ENCODE data around the gene ASCC2.

- TF ChIP-seq POLR2A (IDR thresholded peaks at IDR 0.05), result no peak
- no peak for TF ChIP-seq CTCF (IDR thresholded peaks at IDR 0.05)
Observed at GRCh38 chr22:29846290-29846689, 8.2 kb upstream of the ASCC2 start.
